Stimulated activated CD4-positive, alpha-beta T cell treated with anti-CD3 and anti-CD28 coated beads, Interleukin-2, amount 100 ng/mL, for 48 hours (primary cell): ENCODE results near the gene NRARP.
"Not testable (repeated sequence)": the region's sequence is repeated elsewhere in the genome, so short reads cannot be mapped to it uniquely, and the experiment has no call there.

Experiments used
- DNase-seq, 2 donors: peaks; one replicate each; pipeline ENCODE4 v3.0.0-alpha.2; 2020

NRARP gene

DNA sequence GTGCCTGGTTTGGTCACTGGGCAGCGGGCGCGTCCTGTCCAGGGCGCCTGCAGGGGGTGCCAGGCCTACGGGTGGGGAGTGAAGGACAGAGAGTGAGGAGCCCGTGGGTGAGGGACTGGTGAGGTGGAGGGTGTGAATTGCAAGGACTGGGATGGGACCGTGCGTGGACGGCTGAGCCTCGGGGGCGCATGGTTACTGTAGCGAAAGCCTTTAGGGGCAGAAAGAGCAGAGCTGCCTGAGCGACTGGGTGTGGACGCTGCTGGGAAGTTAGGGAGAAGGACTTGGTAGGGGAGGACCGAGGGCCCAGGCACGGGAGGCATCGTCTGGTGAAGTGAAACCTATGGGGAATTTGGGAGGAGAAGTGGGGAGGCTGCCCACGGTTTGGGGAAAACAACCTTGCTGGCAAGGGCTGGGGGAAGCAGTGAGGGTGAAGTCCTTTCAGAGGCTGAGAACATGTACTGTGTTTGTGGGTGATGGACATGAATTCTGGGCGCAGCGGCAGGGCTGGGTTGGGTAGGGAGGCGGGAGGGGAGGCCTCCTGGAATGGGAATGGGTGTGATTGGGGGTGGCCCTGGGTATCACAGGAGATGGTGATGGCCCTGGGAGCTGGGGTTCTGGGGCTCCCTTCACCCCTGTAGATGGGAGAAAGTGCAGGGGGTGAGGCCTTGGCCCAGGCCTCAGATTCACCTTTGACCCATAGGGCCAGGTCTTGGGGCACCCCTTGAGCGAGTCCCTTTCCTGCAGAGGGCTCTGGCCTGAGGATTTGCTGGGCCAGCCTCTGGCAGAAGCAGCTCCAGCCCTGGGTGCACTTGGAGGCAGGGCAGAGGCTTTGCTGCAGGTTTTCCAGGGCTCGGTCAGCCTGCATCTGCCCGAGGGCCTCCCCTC, 26.2 kb downstream of the NRARP start:
- no peak for DNase-seq

DNA sequence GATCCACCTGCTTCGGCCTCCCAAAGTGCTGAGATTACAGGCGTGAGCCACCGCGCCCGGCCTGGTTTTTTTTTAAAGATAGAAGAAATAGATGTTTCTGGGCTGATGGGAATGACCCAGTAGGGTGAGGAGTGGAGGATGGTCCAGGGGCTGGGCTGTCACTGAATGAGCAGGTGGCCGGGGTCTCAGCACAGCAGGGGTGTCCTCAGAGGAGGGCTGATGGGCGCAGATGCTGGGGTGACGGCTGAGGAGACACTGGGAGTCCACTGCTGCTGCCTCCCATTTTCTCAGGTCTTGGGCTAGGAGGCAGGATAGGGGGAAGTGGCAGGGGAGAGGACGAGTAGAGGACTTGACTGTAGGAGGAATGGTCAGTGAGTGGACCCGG, 26.9 kb downstream of the NRARP start:
- no peak for DNase-seq

DNA sequence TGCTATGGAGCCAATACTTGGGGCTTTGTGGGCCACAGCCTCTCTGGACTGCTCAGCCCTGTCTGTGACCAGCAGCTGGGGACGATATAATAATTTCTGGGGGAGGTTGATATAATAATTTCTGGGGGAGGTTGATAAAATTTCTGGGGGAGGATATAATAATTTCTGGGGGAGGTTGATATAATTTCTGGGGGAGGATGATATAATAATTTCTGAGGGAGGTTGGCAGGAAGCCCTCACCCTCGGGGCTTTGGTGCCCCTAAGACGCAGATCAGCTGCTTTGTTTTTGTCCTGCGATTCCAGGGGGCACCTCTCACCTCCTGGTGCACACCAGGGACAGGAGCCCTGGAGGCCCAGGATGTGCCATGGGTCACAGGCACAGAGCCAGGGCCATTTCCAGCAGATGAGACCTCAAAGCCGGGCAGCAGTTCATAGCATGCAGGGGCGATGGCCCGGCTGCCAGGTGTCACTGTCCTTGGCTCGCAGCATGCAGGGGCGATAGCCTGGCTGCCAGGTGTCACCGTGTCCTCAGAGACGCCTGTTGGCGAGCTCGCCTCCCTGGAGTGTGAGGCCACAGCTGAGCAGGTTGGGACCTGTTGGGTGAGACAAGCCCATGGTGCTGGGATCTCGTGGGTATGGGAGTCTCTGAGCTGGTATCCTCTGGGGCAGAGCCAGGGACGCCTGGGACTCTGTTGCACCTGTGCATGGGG, 28.3 kb downstream of the NRARP start:
- DNase-seq: no peak

DNA sequence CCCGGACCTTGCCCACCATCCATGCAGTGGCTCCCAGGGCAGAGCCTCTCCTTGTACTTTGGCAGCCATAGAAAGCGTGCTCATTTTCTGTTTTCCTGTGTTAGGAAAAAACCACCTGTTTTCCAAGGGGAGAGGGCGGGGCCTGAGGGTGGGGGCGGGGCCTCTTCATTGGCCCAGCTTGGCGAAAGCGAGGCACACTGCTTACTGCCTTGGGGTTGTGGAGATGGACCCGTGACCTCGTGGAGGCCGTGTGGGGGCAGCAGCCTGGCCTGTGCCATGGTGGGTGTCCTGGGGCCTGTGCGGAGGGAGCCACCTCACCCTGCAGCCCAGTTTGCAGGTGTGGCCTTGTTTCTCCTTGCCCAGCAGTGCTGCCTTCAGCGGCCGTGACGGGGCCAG, 29.0 kb downstream of the NRARP start:
- DNase-seq: no peak

DNA sequence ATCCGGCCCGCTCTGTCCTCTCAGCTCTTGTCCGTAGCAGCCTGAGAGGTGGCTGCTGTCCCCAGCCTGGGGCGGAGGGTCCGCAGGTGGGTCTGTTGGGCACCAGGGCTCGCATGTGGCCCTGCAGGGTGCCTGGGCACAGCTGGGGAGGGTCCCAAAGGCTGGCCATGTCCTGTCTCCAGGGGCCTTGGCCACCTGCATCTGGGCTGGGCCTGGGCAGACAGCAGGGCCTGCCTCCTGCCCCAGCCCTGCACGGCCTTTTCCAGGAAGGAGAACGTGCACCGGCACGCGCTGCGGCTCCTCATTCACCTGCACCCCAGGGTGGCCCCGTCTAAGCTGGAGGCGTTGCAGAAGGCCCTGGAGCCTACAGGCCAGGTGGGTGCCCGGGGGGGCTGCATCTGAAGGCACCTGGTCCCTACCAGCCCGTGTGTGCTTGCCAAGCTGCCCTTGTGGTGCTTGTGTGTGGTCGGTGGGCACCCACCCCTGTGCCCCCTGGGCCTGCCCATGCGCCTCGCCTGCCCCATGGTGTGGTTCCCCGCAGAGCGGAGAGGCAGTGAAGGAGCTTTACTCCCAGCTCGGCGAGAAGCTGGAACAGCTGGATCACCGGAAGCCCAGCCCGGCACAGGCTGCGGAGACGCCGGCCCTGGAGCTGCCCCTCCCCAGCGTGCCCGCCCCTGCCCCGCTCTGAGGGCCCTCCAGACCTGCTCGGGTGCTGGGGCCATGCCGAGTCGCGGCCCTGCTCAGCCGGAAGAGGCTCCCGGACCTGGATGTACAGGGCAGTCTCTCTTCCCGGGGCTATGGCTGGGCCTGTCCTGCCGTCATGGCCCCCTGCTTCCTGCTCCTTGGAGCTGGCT, 29.6 kb downstream of the NRARP start:
- DNase-seq: no peak

DNA sequence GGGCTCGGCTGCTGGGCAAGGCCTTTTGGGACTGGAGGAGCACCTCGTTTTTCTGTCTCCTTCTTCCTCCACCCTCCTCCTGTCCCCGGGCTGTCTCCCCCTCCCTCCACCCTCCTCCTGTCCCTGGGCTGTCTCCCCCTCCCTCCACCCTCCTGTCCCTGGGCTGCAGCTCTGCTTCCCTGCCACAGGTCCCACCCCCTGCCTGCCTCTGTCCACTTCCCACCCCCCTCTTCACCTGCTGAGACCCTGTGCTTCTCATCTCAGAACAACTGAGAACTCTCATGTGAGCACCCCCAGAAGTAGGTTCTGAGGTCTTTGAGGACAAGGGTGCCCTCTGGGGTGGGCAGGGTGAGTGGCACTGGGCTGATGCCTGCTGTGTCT, 30.4 kb downstream of the NRARP start:
- DNase-seq: no peak

DNA sequence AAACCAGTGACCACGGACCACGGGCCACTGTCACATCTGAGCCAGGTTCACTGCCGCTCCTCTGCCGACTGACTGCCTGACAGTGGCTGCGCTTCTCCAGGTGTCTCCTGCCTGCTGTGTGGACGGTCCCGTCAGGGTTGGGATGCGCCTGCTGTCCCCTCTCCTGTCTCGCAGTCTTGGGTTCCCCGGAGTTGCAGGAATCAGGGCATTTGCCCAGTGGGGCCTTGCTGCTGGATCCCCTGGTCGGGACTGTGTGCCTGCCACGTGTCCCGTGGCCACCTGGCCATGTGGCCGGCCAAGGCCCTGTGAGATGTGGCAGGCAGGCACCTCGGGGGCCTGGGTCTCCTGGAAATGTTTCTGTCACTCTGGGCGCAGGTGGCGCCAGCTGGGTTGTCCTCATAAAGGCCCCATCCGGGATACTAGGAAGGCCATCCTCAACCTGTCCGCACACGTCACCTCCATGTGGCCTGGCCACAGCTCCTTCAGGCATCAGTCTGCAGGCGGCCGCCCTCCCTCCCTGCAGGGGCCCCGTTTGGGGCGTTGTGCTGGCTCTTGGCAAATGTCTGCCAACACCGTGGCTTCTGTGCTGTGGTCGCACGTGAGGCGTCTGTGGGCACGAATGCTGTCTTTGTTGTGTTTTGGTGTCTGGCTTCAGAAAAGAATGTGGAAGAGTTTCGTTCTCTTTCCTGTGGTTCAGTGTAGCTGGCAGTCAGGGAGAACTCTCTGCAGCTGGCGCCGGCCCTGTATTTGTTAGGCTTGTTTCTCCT, 31.0 kb downstream of the NRARP start:
- no peak for DNase-seq

DNA sequence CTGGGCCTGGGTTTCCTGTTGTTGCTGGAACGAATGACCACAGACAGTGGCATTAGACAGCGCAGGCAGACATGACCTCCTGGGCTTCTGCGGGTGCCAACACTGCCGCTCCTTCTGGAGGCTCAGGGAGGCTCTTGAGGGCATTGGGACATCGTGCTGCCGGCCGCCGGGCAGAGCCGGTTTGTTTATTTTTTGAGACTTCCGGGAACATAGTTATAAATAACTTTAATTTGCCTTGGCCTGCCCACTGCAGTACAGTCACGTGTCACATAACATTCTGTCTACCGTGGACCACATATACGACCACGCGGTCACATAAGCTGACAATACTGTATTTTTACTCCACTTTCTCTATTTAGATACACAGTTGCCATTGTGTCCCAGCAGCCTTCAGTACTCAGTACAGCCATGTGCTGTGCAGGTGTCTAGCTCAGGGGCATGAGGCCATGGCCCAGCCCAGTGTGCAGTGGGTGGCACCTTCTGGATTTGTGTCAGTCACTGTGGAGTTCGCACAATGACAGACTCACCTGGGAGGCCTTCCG, 32.8 kb downstream of the NRARP start:
- no peak for DNase-seq

DNA sequence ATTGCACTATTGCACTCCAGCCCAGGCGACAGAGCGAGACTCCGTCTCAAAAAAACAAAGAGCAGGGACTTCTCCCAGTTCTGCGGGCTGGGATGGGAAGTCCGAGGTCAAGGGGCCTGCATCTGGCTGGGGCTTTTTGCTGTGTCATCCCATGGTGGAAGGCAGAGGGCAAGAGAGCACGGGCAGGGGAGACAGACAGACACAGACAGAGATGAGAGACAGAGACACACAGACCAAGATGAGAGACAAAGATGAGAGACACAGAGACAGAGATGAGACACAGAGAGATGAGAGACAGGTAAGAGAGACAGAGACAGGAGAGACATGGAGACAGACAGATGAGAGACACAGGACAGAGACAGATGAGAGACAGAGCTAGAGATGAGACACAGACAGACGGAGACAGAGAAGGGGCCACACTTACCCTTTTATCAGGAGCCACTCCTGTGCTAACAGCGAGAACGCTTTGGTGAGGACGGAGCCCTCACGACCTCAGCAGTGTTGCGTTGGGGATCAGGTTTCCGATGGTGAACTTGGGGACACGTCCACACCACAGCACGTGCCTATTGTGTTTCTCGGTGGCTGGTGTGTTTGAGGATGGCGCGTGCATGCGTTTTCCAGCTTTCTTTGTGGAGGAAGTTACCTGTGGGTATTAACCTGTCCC, 33.4 kb downstream of the NRARP start:
- DNase-seq: no peak

DNA sequence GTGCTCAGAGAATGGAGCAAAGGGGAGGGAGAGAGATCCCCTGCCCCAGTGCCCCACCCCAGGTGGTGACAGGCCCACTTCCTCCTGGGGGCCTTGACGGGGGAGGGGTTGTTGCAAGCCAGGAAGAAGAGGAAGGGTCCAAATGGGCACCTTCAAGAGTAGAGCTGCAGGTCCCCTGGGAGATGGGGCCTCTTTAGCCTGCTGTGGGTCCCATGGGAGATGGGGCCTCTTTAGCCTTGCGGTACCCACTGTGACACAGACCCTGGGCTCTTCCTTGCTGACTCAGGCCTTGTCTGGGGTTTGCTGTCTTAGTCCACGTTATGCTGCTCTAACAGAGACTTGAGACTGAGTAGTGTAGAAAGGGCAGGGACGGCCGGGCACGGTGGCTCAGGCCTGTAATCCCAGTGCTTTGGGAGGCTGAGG, 34.1 kb downstream of the NRARP start:
- no peak for DNase-seq

DNA sequence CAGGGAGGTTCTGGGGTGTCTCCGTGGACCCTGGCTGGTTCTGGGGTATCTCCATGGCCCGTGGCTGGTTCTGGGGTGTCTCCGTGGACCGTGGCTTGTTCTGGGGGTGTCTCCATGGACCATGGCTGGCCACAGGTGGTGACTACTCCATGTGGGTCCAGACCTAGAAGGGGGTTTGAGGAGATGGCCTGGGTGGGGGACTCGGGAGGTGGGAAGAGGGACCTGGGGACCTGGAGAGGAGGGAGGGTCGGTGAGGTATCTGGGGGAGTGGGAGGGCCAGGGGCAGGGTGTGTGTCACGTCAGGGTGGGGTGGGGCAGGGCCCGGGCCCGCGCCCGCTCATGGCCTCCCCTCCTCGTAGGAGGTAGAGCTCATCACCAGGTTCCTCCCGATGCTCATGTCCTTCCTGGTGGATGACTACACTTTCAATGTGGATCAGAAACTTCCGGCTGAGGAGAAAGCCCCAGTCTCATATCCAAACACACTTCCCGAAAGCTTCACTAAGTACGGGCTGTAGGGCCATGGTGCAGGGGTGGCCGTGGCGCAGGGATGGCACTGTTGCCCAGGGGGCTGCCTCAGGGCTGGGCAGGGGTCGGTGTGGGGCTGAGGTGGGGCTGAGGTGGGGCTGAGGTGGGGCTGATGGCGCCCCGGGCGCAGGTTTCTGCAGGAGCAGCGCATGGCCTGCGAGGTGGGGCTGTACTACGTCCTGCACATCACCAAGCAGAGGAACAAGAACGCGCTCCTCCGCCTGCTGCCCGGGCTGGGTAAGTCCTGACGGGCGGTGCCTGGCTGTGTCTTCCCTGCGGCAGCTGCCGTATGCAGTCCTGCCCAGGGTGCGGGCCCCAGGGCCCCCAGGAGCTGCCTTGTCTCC, 35.3 kb downstream of the NRARP start:
- no peak for DNase-seq

DNA sequence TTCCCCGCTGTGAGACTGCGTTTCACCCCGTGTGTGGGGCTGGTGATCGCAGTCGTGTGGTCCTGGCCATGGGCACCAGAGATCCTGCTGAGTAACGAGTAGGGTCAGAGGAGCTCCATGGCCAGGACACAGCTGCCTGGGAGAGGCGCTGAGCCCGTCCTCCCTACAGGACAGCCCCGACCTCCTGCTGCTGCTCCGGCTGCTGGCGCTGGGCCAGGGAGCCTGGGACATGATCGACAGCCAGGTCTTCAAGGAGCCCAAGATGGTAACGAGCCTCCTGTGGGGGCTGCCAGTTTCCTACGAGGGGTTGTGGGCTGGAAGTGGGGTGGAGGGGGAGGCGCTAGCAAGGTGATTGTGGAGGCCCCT, 35.9 kb downstream of the NRARP start:
- DNase-seq: no peak

DNA sequence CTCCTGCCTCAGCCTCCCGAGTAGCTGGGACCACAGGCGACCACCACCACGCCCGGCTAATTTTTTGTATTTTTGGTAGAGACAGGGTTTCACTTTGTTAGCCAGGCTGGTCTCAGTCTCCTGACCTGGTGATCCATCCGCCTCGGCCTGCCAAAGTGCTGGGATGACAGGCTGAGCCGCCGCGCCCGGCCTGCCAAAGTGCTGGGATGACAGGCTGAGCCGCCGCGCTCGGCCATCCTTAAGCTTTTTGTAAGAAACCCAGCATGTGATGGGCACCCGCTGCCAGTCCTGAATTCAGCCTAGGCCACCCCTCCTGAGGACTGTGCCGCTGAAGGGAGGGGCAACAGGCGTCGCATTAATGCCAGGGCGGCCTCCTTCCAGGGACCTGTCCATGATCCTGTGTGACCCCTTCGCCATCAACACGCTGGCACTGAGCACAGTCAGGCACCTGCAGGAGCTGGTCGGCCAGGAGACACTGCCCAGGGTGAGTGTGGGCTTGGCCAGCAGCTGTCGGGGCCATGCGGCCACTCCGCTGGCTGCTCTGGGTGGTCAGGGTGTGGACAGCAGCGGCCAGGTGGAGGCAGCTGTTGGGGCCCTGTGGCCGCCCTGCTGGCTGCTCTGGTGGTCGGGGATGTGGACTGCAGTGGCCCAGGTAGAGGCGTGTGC, 36.4 kb downstream of the NRARP start:
- DNase-seq: no peak

DNA sequence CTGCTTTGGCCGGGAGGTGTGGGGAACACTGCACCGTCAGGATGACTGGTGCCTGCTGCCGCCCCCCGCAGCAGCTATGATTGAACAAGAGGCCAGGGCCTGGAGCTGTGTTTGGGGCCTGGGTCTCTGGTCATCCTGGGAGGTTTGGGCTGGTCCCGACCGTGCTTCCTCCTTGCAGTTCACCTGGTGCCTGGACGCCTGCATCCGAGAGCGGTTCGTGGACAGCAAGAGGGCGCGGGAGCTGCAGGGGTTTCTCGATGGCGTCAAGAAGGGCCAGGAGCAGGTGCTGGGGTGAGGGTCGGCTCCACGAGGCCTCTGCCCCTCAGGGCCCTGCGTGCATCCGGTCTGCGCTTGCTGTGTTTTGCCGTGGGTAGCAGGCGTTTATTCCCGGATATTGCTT, 38.0 kb downstream of the NRARP start:
- no peak for DNase-seq

DNA sequence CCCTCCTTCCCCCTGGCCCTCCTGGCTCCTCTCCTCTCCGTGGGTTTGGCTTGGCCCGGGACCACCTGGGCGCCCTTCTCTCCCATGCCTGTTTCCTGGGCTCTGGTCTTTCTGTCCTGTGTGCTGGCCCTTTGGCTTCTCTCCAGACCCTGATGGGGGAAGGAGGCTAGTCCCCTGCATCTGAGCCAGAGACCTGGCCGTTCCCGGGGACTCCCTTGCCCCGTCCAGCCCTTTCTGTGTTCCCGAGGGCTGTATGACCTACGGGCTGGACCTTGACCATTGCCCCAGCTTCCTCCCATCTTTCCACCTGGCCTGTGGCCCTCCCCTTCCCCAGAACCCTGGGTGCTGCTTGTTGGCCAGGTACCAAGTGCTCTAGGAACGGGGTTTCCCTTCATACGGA, 38.6 kb downstream of the NRARP start:
- DNase-seq: no peak

DNA sequence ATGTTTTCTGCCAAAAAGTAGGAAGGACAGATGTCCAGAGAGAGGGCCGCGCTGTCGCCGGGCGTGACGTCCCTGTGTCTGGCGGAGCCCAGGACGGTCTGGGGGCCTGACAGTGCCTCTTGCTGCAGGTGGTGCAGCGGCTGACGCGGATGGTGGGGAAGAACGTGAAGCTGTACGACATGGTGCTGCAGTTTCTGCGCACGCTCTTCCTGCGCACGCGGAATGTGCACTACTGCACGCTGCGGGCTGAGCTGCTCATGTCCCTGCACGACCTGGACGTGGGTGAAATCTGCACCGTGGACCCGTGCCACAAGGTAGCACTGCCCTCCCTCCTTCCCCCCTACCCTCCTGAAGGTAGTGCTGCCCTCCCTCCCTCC, 39.2 kb downstream of the NRARP start:
- DNase-seq: no peak

DNA sequence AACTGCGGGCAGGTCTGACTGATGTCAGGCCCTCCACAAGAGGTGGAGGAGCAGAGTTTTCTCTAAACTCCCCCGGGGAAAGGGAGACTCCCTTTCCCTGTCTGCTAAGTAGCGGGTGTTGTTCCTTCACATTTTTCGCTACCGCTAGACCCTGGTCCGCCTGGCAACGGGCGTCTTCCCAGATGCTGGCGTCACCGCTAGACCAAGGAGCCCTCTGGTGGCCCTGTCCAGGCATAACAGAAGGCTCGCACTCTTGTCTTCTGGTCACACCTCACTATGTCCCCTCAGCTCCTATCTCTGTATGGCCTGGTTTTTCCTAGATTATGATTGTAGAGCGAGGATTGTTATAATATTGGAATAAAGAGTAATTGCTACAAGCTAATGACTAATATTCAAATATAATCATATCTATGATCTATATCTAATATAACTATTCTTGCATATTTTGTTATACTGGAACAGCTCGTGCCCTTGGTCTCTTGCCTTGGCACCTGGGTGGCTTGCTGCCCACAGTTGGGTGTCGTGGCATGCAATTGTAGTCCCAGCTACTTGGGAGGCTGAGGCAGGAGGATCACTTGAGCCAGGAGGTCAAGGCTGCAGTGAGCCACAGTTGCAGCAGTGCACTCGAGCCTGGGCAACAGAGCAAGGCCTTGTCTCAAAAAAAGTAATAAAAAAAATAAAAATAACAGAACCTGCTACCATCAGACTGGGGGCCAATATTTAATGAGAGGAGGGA, 39.7 kb downstream of the NRARP start:
- DNase-seq: not testable (repeated sequence)

DNA sequence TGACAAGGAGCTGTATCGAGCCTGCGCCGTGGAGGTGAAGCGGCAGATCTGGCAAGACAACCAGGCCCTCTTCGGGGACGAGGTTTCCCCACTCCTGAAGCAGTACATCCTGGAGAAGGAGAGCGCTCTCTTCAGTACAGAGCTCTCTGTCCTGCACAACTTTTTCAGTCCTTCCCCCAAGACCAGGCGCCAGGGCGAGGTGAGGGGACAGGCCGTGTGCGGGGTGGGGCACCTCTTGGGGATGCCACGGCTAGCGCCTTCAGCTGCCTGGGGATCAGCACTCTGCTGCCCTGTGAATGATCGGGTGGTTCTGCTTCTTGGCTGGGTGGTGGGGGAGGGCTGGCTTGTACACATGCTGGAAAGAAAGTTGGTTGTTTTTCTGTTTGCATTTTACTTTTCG, 45.2 kb downstream of the NRARP start:
- DNase-seq: no peak

DNA sequence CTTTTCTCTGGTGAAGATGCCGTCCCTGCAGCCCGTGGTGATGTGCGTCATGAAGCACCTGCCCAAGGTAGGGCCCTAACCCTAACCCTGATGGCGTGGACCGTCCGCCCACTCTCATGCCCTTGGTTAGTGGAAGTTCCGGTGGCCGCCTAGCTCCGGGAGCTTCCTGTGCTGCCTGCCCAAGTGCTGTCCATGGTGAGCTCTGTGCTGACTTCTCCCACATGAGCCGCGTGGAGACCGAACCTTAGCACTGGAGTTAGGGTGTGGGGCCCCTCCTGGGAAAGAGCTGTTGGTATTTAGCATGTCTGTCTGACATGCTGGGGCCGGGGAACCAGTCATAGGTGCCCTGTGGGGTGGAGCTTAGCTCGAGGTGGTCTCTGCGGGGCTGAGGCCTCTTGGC, 45.7 kb downstream of the NRARP start:
- no peak for DNase-seq
